ENCODE results near the gene CPAMD8. TPM values are rescaled to one million over a fixed set of nuclear protein-coding genes. Genes with fewer than 3 reads are reported as not detected.
A peak's percentile ranks its signal among the peaks of the same experiment; 100 is the strongest.

CPAMD8 gene
- total and polyA plus RNA-seq, 11 donors: 5.2 to 49.5 (median 16.9) TPM

GRCh38 chr19:16880884-16881554 is 145.6 kb downstream of the CPAMD8 start:
- WGBS, 4 donors: 86 to 100% (median 91%) methylated on average over 2 to 8 of the region's 8 CpGs
- Histone ChIP-seq H3K4me1 (peaks cover 0 to 16% (median 8%) of the 10 kb centered on the region in 12 donors), H3K36me3 (peaks cover 3 to 45% (median 40%) of the 10 kb centered on the region in 9 donors), H3K9me3 (peaks cover 0 to 26% (median 14%) of the 10 kb centered on the region in 12 donors), H3K27ac (peak overlapping the region in 1 of 12 donors; percentile 1), H3K27me3 (no peaks in the 10 kb centered on the region), H3K4me3 (no peak overlapping the region)
- no peak for TF ChIP-seq POLR2A (IDR thresholded peaks at IDR 0.05)
- TF ChIP-seq, protein P1, sequence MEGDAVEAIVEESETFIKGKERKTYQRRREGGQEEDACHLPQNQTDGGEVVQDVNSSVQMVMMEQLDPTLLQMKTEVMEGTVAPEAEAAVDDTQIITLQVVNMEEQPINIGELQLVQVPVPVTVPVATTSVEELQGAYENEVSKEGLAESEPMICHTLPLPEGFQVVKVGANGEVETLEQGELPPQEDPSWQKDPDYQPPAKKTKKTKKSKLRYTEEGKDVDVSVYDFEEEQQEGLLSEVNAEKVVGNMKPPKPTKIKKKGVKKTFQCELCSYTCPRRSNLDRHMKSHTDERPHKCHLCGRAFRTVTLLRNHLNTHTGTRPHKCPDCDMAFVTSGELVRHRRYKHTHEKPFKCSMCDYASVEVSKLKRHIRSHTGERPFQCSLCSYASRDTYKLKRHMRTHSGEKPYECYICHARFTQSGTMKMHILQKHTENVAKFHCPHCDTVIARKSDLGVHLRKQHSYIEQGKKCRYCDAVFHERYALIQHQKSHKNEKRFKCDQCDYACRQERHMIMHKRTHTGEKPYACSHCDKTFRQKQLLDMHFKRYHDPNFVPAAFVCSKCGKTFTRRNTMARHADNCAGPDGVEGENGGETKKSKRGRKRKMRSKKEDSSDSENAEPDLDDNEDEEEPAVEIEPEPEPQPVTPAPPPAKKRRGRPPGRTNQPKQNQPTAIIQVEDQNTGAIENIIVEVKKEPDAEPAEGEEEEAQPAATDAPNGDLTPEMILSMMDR (IDR thresholded peaks at IDR 0.05): no peak
- ATAC-seq (peak in 1 of 4 donors; percentile 33), DNase-seq (no peak)
- intact Hi-C loops (cut with DNase I): loop anchor here in 1 of 10 donors (5.0 kb wide), 1 partner anchor 39 kb away; no protein-coding TSS in a partner anchor

DNA sequence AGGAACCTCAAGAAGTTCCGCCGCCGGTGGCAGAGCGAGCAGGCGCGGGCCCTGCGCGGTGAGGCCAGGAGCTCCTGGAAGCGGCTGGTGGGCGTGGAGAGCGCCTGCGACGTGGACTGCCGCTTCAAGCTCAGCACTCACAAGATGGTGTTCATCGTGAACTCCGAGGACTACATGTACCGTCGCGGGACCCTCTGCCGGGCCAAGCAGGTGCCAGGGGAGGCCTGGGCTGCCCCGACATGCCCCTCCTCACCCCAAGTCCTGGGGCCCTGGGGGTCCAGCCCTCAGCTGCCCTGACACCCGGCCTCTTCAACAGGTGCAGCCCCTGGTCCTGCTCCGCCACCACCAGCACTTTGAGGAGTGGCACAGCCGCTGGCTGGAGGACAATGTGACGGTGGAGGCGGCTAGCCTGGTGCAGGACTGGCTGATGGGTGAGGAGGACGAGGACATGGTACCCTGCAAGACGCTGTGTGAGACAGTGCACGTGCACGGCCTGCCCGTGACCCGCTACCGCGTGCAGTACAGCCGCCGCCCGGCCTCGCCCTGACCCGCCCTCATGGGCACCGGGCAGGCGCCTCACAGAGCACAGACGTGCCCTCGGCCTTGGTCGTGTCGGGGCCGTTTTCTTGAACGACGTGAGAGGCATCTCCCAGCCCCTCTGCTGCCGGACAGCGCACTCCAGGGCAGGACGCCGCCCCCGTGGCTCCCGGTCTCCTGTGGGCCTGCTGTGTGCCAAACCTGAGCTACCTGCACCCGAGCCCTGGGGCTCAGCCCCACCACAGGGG is 148.2 kb downstream of the CPAMD8 start:
- DNase-seq (no peak), ATAC-seq (peak in 1 of 4 donors; percentile 9)
- Histone ChIP-seq H3K4me3 (no peak overlapping the region), H3K27ac (peak overlapping the region in 1 of 12 donors; percentile 77), H3K4me1 (peaks cover 0 to 18% (median 6%) of the 10 kb centered on the region in 12 donors), H3K9me3 (peaks cover 0 to 26% (median 14%) of the 10 kb centered on the region in 12 donors), H3K27me3 (no peaks in the 10 kb centered on the region), H3K36me3 (peaks cover 3 to 53% (median 46%) of the 10 kb centered on the region in 9 donors)
- intact Hi-C loops (cut with DNase I): no loop called here
- 96 to 99% (median 96%) methylated on average over 32 to 55 of the region's 55 CpGs for WGBS, 4 donors
- TF ChIP-seq, protein P1 (IDR thresholded peaks at IDR 0.05): no peak
- TF ChIP-seq POLR2A (IDR thresholded peaks at IDR 0.05): no peak

GRCh38 chr19:16877581-16877980 is 149.0 kb downstream of the CPAMD8 start:
- Histone ChIP-seq H3K9me3 (peaks cover 0 to 19% (median 12%) of the 10 kb centered on the region in 12 donors), H3K4me1 (peaks cover 0 to 21% (median 10%) of the 10 kb centered on the region in 12 donors), H3K27me3 (no peaks in the 10 kb centered on the region), H3K27ac (peak overlapping the region in 7 of 12 donors; percentile 2 to 77 (median 57)), H3K4me3 (no peak overlapping the region), H3K36me3 (peaks cover 3 to 61% (median 54%) of the 10 kb centered on the region in 9 donors)
- TF ChIP-seq, protein P1 (IDR thresholded peaks at IDR 0.05): no peak
- no peak for TF ChIP-seq POLR2A (IDR thresholded peaks at IDR 0.05)
- intact Hi-C loops (cut with DNase I): no loop called here
- WGBS, 4 donors: 86 to 95% (median 89%) methylated on average over 9 to 11 of the region's 11 CpGs
- DNase-seq (no peak), ATAC-seq (no peak)

GRCh38 chr19:16876904-16877361 is 149.7 kb downstream of the CPAMD8 start:
- ATAC-seq: peak; percentile 38 to 81 (median 42)
- H3K27ac ChIP-seq: peak overlapping the region in 8 of 12 donors; percentile 2 to 79 (median 64)
- H3K36me3 ChIP-seq: peaks cover 3 to 67% (median 58%) of the 10 kb centered on the region in 9 donors
- peaks cover 0 to 24% (median 11%) of the 10 kb centered on the region in 12 donors for H3K4me1 ChIP-seq
- intact Hi-C loops (cut with DNase I): no loop called here
- DNase-seq: peak in 3 of 5 donors; percentile 44 to 64 (median 49)
- peaks cover 0 to 13% (median 6%) of the 10 kb centered on the region in 12 donors for H3K9me3 ChIP-seq
- 62 to 72% (median 68%) methylated on average over 3 to 12 of the region's 12 CpGs for WGBS, 4 donors
- no peaks in the 10 kb centered on the region for H3K27me3 ChIP-seq
- H3K4me3 ChIP-seq: no peak overlapping the region
- no peak for TF ChIP-seq POLR2A (IDR thresholded peaks at IDR 0.05)
- TF ChIP-seq, protein P1 (IDR thresholded peaks at IDR 0.05): no peak

Measured in heart left ventricle (tissue), 16 donors.